Esophagus muscularis mucosa (tissue), 4 donors: ENCODE data around the gene BRI3.

Source experiments
- EP300 ChIP-seq: sonication (generic); formaldehyde crosslinking; IDR thresholded peaks from one replicate; pipeline ENCODE4 v1.6.1; 2017; ENCODE audit warnings: antibody characterized with exemption
- POLR2A ChIP-seq: fragments of 450-650 bp; IDR thresholded peaks from one replicate; pipeline ENCODE4 v1.6.1; 2017; ENCODE audit warnings: antibody characterized with exemption, moderate library complexity, mild to moderate bottlenecking, low read depth
- TF ChIP-seq, protein P1 (sequence below), 3 experiments: fragments of 200-600 bp in 2 of 3; fragments of 450-650 bp in 1 of 3; sonication (generic) in 2 of 3; IDR thresholded peaks; one replicate each; pipeline ENCODE4 v1.5.1; 2017 to 2019; ENCODE audit warnings: antibody characterized with exemption in 3 of 3, mild to moderate bottlenecking in 2 of 3, moderate library complexity in 1 of 3

DNA sequence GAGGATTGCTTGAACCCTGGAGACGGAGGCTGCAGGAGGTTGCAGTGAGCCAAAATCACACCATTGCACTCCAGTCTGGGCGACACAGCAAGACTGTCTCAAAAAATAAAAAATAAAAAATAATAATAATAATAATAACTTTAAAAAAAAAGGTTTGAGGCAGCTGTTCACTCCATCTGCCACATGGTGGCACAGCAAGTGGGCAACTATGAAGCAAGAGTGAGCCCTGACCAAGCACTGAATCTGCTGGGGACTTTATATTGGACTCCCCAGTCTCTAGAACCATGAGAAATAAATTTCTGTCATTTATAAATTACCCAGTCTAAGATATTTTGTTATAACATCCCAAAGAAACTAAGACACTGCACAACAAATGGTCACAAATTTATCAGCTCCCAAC lies 14.6 kb upstream of the BRI3 start:
- TF ChIP-seq EP300 (no peak), POLR2A (no peak)
- TF ChIP-seq, protein P1, sequence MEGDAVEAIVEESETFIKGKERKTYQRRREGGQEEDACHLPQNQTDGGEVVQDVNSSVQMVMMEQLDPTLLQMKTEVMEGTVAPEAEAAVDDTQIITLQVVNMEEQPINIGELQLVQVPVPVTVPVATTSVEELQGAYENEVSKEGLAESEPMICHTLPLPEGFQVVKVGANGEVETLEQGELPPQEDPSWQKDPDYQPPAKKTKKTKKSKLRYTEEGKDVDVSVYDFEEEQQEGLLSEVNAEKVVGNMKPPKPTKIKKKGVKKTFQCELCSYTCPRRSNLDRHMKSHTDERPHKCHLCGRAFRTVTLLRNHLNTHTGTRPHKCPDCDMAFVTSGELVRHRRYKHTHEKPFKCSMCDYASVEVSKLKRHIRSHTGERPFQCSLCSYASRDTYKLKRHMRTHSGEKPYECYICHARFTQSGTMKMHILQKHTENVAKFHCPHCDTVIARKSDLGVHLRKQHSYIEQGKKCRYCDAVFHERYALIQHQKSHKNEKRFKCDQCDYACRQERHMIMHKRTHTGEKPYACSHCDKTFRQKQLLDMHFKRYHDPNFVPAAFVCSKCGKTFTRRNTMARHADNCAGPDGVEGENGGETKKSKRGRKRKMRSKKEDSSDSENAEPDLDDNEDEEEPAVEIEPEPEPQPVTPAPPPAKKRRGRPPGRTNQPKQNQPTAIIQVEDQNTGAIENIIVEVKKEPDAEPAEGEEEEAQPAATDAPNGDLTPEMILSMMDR (IDR thresholded peaks at IDR 0.05): peak in 2 of 3 experiments; percentile 18 to 30
